GM12874 (cell line): ENCODE measurements around the gene ATXN10.

Source experiments
- CTCF ChIP-seq: IDR thresholded peaks from 2 replicates; pipeline ENCODE4 v1.5.1; 2011; ENCODE audit warnings: low read depth, mild to moderate bottlenecking, control low read depth, low read length, moderate library complexity; ENCODE audit not compliant: insufficient read depth

The ATXN10 gene

DNA sequence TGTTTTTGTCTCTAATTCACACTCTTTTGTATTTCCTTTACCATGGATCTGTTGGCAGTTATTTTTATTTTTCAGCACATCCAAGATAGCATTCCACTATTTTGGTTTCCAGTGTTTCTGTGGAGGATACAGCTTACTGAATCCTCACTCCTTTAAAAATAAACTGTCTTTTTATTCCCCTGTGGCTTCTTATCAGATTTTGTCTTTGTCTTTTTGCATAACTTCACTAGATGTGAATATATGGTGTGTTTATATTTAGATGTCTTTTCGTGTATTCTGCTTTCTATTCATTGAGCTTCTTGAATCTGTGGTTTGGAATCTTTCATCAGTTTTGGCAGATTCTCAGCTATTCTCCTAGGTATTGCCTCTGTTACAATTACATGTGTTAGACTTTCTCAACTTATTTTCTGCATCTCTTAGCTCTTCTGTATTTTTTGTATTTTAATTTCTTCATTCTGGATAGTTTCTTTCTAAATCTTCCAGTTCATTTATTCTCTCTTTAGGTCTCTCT, 7.4 kb upstream of the ATXN10 start:
- no peak for TF ChIP-seq CTCF

GRCh38 chr22:45667486-45667885, 4.1 kb upstream of the ATXN10 start:
- no peak for TF ChIP-seq CTCF

DNA sequence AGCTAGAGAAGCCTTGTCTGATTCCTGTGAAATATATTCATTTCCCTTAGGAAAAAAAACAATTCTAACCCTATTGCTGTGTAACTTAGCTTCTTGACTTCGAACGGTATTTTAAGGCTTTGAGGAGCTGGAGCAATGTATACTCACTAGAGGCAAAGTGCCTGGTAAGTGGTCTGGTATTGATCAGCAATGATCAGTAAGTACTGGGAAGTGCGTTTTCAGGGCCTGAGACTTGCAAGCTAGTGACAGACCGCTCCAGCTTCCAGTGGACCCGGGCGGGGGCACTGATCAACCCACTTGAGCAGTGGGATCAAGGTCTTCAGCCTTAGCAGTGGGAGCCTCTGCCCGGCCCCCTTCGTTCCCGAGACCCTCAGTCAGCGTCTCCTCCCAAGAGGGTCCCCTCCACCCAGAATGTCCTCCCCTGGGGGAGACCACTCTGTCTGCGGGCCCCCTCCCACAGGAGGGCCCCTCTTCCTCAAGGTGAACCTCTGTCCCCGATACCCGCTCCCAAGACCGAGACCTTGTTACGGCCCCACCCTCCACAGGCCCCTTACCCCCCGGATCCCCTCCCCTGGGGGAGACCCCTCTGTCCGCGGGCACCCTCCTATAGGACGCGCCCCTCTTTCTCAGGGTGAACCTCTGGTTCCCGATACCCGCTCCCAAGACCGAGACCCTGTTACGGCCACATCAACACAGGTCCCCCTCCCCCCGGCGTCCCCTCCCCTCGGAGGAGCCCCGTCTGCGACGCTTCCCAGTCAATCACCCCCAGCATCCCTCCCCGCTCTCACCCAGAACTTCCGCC, 452 bp upstream of the ATXN10 start:
- no peak for TF ChIP-seq CTCF

DNA sequence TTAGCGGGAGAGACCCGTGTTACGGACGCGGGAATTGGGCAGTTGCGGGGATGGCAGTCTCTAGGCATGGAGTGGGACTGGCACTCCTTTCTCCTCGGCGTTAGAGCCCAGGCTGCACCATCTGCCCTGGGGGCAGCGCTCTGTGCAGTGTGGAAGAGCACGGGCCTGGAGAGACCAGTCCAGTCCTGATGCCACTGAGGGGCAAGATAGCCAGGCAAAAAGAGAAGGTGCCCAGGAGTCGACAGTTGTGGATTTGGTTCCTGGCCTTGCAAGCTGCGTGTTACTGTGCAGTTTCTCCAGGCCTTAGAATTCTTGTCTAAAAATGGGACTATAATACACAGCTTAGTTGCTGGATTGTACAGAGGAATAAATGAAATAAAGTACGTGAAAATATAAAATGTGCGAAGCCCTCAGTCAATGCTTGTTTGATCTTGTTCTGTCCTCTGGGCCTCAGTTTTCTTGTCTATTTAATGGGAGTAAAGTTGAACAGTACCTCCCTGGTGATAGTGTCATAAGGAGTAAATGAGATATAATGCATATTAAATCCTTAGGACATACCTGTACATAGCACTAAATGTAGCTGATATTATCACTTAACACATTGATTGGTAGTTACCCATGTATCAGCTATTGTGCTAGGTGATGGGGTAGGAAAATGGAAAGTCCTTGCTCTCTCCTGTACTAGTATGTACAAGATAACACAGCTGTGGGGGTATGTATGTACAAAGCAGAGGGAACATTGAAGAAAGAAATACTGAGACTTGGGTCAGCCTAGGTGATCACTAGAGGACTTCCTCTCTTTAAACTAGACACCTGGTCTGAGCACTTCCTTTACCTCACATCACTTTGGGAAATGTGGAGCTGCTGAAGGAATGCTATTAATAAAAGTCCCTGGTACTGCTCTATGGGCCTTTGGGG, 1.2 kb downstream of the ATXN10 start:
- TF ChIP-seq CTCF: no peak

DNA sequence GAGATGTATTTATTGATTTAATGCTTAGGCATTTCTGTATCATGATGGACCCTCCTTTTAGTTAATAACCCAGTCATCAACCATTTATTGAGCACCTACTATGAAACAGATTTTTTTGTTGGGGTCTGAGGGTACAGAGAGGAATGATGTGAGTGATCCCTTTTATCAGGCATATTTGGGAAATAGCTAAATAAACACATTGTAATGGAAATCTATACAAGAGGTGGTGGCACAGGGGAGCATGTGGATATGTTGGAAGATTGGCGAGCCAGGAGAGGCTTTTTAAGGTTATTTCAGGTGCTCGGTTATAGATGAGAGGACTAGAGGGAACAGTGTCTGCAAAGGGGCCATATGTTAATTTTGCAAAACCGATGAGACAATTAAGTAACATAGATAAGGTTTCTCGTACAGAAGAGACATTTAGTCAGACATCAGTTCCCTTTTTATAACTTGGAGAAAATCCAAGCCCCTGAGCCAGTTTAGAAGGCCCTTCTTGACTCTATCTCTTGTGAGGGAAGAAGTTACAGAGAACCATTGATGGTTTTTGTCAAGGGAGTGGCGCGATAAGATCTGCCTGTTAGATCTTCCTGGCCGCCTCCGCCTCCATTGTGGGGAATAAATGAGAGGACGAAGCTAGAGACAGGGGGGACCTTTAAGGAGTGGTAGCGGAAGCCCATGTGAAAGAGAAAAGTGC, 2.0 kb downstream of the ATXN10 start:
- TF ChIP-seq CTCF: no peak

DNA sequence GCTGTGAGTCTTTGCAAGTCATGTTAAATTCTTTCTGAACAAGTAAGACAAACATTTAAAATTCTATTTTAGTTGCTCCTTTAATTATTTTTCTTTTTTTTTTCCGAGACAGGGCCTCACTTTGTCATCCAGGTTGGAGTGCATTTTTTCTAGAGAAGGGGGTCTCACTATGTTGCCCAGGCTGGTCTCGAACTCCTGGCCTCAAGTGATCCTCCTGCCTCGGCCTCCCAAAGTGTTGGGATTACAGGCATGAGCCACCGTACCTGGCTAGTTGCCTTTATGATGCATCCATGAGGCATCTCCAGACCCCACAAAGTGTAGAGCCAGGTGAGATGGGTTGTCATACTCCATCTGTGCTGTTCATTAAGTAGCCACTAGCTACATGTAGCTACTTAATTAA, 4.4 kb downstream of the ATXN10 start:
- no peak for TF ChIP-seq CTCF

GRCh38 chr22:45677063-45677462, 5.4 kb downstream of the ATXN10 start:
- TF ChIP-seq CTCF: no peak
